Colonic mucosa (tissue), 4 donors: ENCODE measurements around the gene CFAP74. TPM values are rescaled to one million over a fixed set of nuclear protein-coding genes. Genes with fewer than 3 reads are reported as not detected.

Experiments used
- DNase-seq: peaks from one replicate; pipeline ENCODE4 v3.0.0-alpha.2; 2020
- H3K27ac ChIP-seq: fragments of 200-600 bp; one replicate; pipeline ENCODE4 v1.8.0; 2021
- H3K27me3 ChIP-seq: fragments of 200-600 bp; one replicate; pipeline ENCODE4 v1.8.0; 2021
- H3K36me3 ChIP-seq: fragments of 200-600 bp; one replicate; pipeline ENCODE4 v1.8.0; 2021
- H3K4me1 ChIP-seq: fragments of 200-600 bp; one replicate; pipeline ENCODE4 v1.8.0; 2021; ENCODE audit warnings: mild to moderate bottlenecking
- H3K4me3 ChIP-seq: fragments of 200-600 bp; one replicate; pipeline ENCODE4 v1.8.0; 2021
- H3K9ac ChIP-seq, 2 donors: one replicate each; pipeline ENCODE4 v1.7.0; 2013; ENCODE audit warnings: control low read depth in 2 of 2, low read depth in 2 of 2, low read length in 2 of 2
- H3K9me3 ChIP-seq: fragments of 200-600 bp; one replicate; pipeline ENCODE4 v1.8.0; 2021
- CTCF ChIP-seq: fragments of 200-600 bp; IDR thresholded peaks from one replicate; pipeline ENCODE4 v1.8.0; 2022; ENCODE audit warnings: antibody characterized with exemption, mild to moderate bottlenecking
- intact Hi-C: fragments of 100-400 bp; cut with DNase I; formaldehyde crosslinking; loops from one replicate; pipeline ENCODE4 v1.14.1; 2022
- total RNA-seq, 2 donors: library from RNA; stranded (reverse); fragmentation: NEBNext Ultra II Directional in 1 of 2; extraction: Animal tissue kit (Norgen Biotek cat#: 25700) in 1 of 2; gene quantifications; one replicate each; pipeline ENCODE4 v1.2.1, GENCODE V29; 2021
- donor health status: healthy.
- donor health status: DM: no; HTN: no; CAD: no.
- donor health status: DM: no; HTN: no; CAD: no.

CFAP74 gene
- total RNA-seq, 2 donors from 2014 or later: 0.10 to 0.16 TPM

- no peak overlapping the region for H3K4me3 ChIP-seq
- H3K9me3 ChIP-seq: no peaks in the 10 kb centered on the region
- peak overlapping the region in 1 of 2 donors; percentile 12 for H3K9ac ChIP-seq
- no peak overlapping the region for H3K27ac ChIP-seq
- H3K4me1 ChIP-seq: no peaks in the 10 kb centered on the region
- intact Hi-C loops: loop anchor here (5.0 kb wide), 1 partner anchor 98 kb away; no protein-coding TSS in a partner anchor
- TF ChIP-seq CTCF: peak; percentile 93
- DNase-seq: peak; percentile 48
- no peaks in the 10 kb centered on the region for H3K27me3 ChIP-seq
- H3K36me3 ChIP-seq: no peaks in the 10 kb centered on the region
These were observed 59.6 kb downstream of the CFAP74 start for GRCh38 chr1:1943834-1944570.

- no peak for DNase-seq
- no peak overlapping the region for H3K27ac ChIP-seq
- intact Hi-C loops: loop anchor here (5.0 kb wide), 1 partner anchor 99 kb away; no protein-coding TSS in a partner anchor
- H3K9ac ChIP-seq: no peak overlapping the region
- H3K36me3 ChIP-seq: no peaks in the 10 kb centered on the region
- no peak overlapping the region for H3K4me3 ChIP-seq
- no peaks in the 10 kb centered on the region for H3K27me3 ChIP-seq
- no peaks in the 10 kb centered on the region for H3K4me1 ChIP-seq
- H3K9me3 ChIP-seq: no peaks in the 10 kb centered on the region
- no peak for TF ChIP-seq CTCF
These were observed 60.6 kb downstream of the CFAP74 start for GRCh38 chr1:1942753-1943656.

GRCh38 chr1:1941868-1942752 is 61.5 kb downstream of the CFAP74 start:
- intact Hi-C loops: loop anchor here (5.0 kb wide), 1 partner anchor 100 kb away; no protein-coding TSS in a partner anchor

GRCh38 chr1:1941211-1941841 is 62.3 kb downstream of the CFAP74 start:
- no peak for TF ChIP-seq CTCF
- Histone ChIP-seq H3K27ac (no peak overlapping the region), H3K4me3 (no peak overlapping the region), H3K27me3 (no peaks in the 10 kb centered on the region), H3K9ac (no peak overlapping the region), H3K9me3 (no peaks in the 10 kb centered on the region), H3K4me1 (no peaks in the 10 kb centered on the region), H3K36me3 (no peaks in the 10 kb centered on the region)
- no peak for DNase-seq
- intact Hi-C loops: loop anchor here (5.0 kb wide), 1 partner anchor 101 kb away; no protein-coding TSS in a partner anchor

More at GRCh38 chr1:1941868-1942752, 61.5 kb downstream of the CFAP74 start:
- Histone ChIP-seq H3K27me3 (no peaks in the 10 kb centered on the region), H3K27ac (no peak overlapping the region), H3K4me1 (no peaks in the 10 kb centered on the region), H3K9ac (no peak overlapping the region), H3K4me3 (no peak overlapping the region), H3K36me3 (no peaks in the 10 kb centered on the region), H3K9me3 (no peaks in the 10 kb centered on the region)
- no peak for TF ChIP-seq CTCF
- DNase-seq: no peak
